Fibroblast of pulmonary artery (primary cell): ENCODE data around the gene NUDT1.

Experiments
- DNase-seq: peaks from one replicate; pipeline ENCODE4 v3.0.0-alpha.2; 2010; ENCODE audit warnings: low read depth
- H3K4me3 ChIP-seq: replicated peaks from 2 replicates; pipeline ENCODE4 v1.5.1; 2011; ENCODE audit warnings: low read depth, mild to moderate bottlenecking, control low read depth, low read length, moderate library complexity
- TF ChIP-seq, protein P1 (sequence below): IDR thresholded peaks from 2 replicates; pipeline ENCODE4 v1.5.1; 2011; ENCODE audit warnings: mild to moderate bottlenecking, control low read depth, low read length, inconsistent platforms; ENCODE audit errors: missing control alignments

Gene NUDT1

DNA sequence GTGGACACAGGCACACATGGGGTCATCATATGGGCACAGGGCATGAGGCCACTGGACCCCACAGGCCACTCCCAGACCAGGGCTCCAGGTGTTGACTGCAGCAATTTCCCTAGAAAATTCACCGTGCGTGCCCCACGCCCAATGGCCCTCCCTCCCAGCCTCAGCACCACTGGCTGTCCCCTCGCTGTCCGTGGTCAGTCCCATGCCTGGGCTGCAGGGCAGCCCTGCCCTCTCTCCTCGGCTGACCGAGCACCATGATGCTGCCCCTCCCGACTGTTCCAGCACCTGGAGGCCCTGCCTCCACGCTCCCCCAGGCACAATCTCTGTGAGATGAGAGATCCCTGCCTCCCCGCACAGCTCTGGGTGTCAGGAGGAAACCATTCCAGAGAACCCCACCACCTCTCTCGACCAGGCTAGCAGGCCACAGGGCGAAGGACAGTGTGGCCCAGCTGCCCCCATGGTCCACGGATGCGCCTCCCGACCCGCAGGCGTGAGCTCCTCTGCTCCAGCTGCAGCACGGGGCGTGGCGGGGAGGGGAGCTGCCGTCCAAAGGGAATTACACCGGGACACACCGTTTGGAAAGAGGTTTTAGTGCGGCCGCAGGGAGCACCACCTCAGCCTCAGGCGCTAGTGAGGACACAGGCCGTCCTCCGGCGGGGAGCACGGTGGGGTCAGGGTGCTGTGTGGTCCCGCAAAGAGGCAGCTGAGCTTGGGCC, 12.6 kb downstream of the NUDT1 start:
- TF ChIP-seq, protein P1, sequence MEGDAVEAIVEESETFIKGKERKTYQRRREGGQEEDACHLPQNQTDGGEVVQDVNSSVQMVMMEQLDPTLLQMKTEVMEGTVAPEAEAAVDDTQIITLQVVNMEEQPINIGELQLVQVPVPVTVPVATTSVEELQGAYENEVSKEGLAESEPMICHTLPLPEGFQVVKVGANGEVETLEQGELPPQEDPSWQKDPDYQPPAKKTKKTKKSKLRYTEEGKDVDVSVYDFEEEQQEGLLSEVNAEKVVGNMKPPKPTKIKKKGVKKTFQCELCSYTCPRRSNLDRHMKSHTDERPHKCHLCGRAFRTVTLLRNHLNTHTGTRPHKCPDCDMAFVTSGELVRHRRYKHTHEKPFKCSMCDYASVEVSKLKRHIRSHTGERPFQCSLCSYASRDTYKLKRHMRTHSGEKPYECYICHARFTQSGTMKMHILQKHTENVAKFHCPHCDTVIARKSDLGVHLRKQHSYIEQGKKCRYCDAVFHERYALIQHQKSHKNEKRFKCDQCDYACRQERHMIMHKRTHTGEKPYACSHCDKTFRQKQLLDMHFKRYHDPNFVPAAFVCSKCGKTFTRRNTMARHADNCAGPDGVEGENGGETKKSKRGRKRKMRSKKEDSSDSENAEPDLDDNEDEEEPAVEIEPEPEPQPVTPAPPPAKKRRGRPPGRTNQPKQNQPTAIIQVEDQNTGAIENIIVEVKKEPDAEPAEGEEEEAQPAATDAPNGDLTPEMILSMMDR, result no peak
- DNase-seq, result no peak
- H3K4me3 ChIP-seq, result no peak overlapping the region

- TF ChIP-seq, protein P1, result no peak
- no peak overlapping the region for H3K4me3 ChIP-seq
- DNase-seq, result no peak
Measured at GRCh38 chr7:2255145-2256139, 13.4 kb downstream of the NUDT1 start.

DNA sequence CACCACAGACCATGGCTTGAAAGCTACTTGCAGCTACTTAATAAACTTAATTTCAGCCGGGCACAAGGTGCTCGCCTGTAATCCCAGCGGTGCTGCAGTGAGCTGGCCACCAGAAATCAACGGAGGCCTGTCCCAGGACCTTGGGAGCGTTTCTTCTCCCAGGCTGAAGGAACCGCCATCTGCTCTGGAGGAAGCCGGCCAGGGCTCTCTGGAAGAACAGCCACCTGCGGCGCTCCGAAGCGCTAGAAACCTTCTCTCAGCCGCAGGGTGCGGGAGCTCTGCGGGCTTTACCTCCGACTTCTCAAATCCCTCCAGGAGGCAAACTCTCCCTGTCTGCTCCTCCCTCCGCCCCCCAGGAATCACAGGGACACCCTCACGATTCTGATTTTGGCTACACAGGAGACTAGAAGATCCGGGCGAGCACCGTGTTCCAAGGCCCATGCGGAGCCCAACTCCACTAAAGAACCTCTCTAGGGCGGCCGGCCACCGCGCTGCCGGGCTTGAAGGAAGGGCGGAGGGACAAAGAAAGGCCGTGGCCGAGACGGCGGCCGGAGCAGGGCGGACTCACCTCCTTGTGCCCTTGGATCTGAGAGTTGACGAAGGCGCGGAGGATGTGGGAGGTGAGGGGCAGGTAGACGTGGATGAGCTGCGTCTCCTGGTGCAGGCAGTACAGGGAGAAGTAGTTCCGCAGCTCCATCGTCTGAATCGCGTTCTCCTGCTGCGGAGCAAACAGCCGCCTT, 14.4 kb downstream of the NUDT1 start:
- DNase-seq, result no peak
- TF ChIP-seq, protein P1, result no peak
- no peak overlapping the region for H3K4me3 ChIP-seq

DNA sequence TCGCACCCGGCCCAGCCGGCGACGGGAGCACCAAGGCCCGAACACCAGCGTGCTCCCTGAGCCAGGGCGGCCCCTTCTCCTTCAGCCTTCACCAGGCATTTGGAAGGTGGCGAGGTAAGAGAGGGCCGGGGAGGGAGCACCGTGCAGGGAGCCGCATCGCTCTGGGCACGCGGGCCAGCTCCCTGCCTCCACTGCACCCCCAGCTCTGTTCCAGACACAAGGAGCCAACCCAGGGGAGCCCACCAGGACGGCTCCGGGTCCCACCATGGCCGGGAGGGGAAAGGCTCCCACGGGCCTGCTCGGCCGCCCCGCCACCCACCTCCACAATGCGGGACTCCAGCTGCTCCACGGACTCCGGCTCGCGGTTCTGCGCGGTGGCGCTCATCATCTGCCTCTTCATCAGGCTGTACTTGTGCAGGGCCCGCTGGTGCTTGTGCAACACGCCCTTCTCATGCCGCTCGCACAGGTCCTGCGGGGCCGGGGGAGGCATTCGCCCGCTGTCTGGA, 15.1 kb downstream of the NUDT1 start:
- no peak overlapping the region for H3K4me3 ChIP-seq
- TF ChIP-seq, protein P1, result no peak
- no peak for DNase-seq

- no peak for DNase-seq
- TF ChIP-seq, protein P1, result no peak
Measured at GRCh38 chr7:2257651-2258050, 15.6 kb downstream of the NUDT1 start.

DNA sequence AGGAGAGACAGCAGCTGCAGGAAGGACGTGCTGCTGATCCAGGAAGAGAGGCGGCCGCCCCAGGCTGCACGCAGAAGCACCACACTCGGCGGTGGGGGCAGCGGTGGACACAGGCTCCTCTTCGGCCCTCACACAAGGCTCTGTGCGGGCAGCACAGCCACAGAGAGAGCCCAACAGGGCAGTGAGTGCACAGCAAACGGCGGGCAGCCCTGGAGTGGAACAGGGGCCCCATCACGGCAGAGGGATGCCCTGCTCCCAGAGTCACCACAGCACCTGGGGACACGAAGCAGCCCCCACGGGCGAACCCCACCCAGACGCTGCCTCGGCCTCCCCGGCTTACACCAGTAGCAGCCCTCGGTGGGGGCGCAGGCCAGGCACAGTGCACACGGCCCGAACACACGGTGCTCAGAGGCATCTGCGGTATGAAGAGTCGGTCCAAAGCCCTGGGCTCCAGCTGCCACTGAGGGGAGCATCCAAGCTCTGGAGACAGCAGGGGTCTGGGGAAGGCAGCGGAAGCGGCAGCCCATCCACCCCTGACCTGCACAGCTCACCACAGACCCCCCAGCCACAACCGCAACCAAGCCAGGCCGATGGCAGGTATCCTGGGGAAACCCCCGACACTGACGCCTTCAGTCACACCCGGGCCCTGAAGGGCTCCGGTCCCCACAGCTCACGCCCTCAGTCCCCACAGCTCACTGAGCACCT, 16.8 kb downstream of the NUDT1 start:
- DNase-seq, result no peak
- no peak overlapping the region for H3K4me3 ChIP-seq
- TF ChIP-seq, protein P1, result no peak

More at GRCh38 chr7:2257651-2258050, 15.6 kb downstream of the NUDT1 start:
- H3K4me3 ChIP-seq, result no peak overlapping the region
